ENCODE measurements around the gene SLC30A2.

GRCh38 chr1:26059906-26060305 is 14.0 kb upstream of the SLC30A2 start:
- TF ChIP-seq CTCF (IDR thresholded peaks at IDR 0.05) (no peak), POLR2A (IDR thresholded peaks at IDR 0.05) (no peak)
